Upper lobe of left lung (tissue), 6 donors: ENCODE data around the gene STK11IP. TPM values are rescaled to one million over a fixed set of nuclear protein-coding genes. Genes with fewer than 3 reads are reported as not detected.

Source experiments
- ATAC-seq, 2 donors: fragments of 200-7000 bp; cut with Tn5 transposase; one replicate each; pipeline ENCODE4 v1.9.1; 2022; ENCODE audit warnings: mild to moderate bottlenecking in 2 of 2, moderate library complexity in 2 of 2; ENCODE audit not compliant: low FRiP score in 2 of 2
- DNase-seq, 2 donors: peaks; one replicate each; pipeline ENCODE4 v3.0.0-alpha.2; 2019 to 2020
- H3K27ac ChIP-seq, 4 donors: fragments of 200-600 bp; sonication (generic); one replicate each; pipeline ENCODE4 v1.5.1; 2016 to 2019
- H3K27me3 ChIP-seq, 4 donors: fragments of 200-600 bp; sonication (generic); one replicate each; pipeline ENCODE4 v1.5.1; 2017 to 2019
- H3K36me3 ChIP-seq, 4 donors: fragments of 200-600 bp; sonication (generic); one replicate each; pipeline ENCODE4 v1.5.1; 2016 to 2019
- H3K4me1 ChIP-seq, 4 donors: fragments of 200-600 bp; sonication (generic); one replicate each; pipeline ENCODE4 v1.5.1; 2018 to 2019
- H3K4me3 ChIP-seq, 4 donors: fragments of 200-600 bp; sonication (generic); one replicate each; pipeline ENCODE4 v1.5.1; 2017 to 2019; ENCODE audit warnings: mild to moderate bottlenecking in 2 of 4, moderate library complexity in 1 of 4
- H3K9me3 ChIP-seq, 4 donors: fragments of 200-600 bp; sonication (generic); one replicate each; pipeline ENCODE4 v1.5.1; 2018 to 2019
- EP300 ChIP-seq, 4 donors: sonication (generic); formaldehyde crosslinking; IDR thresholded peaks; one replicate each; pipeline ENCODE4 v1.5.1; 2017; ENCODE audit warnings: antibody characterized with exemption in 4 of 4, control low read depth in 2 of 4
- POLR2A ChIP-seq, 4 donors: fragments of 450-650 bp; IDR thresholded peaks; one replicate each; pipeline ENCODE4 v1.5.1; 2016 to 2017; ENCODE audit warnings: antibody characterized with exemption in 4 of 4, mild to moderate bottlenecking in 2 of 4
- POLR2AphosphoS5 ChIP-seq, 2 donors: sonication (generic); formaldehyde crosslinking; IDR thresholded peaks; one replicate each; pipeline ENCODE4 v1.5.1; 2017; ENCODE audit warnings: antibody characterized with exemption in 2 of 2
- WGBS, 2 donors: methylation state at CpG; one replicate each; pipeline ENCODE4 v1.1.5; 2017 to 2018; 5-methylcytosine and 5-hydroxymethylcytosine counted together
- total RNA-seq, 6 donors: library from RNA; depleted of rRNA in 4 of 6; stranded (reverse); fragments of >200 nt in 4 of 6; gene quantifications; one replicate each; pipeline versions ENCODE4 v1.1.0 to v1.2.1, GENCODE V29; 2016 to 2021
- TF ChIP-seq, protein P1 (sequence below), 6 experiments: fragments of 450-650 bp in 4 of 6; fragments of 200-600 bp in 2 of 6; sonication (generic) in 2 of 6; IDR thresholded peaks; one replicate each; pipeline ENCODE4 v1.5.1; 2016 to 2019; ENCODE audit warnings: antibody characterized with exemption in 6 of 6
- donor health status: DM: no; HTN: no; CAD: no; lungs with moderate emphysema.
- donor health status: DM: no; HTN: yes; CAD: no; lungs with severe emphysema.

STK11IP gene
- total RNA-seq, 6 donors from 2014 or later: 16.0 to 77.5 (median 35.6) TPM

DNA sequence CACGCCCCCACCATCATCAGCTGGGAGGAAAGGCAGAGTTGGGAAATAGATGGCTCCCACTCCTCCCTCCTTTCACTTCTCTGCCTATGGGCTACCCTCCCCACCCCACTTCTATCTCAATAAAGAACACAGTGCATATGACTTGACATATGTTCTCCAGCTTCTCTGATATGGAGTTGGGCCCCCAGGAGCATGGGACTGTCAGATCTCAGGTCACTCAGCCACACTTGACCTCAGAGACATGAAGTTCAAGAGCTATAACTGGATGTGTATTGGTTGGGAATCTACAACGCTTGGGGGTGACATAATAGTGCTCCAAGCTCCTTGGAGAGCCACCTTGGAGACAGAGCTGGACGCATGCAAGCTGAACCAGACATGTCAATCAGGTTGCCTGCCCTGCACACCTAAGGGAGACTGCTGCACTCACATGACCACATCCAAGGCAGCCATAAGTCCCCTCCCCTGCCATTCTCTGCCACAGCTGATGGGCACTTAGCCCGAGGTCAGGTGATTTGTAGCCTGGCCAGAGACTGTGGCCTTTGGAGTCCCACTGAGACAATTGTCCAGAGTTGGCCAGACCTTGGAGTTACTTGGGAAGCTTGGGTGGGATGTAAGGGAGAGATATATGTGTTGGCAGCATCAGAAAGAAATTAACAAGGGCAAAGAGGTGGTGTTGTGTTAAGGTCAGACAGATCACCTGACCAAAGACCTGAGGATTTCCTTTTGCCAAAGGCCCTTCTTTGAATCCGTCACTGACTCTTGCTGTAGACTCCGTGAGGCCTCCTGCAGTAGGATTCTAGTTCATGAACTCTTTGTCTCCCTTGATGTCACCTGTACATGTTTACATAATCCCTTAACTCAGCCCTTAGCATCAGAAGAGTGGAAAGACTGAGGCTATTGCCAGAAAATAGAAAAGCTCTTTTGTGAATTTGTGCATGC, 21.8 kb upstream of the STK11IP start:
- Histone ChIP-seq H3K36me3 (no peaks in the 10 kb centered on the region), H3K4me1 (peaks cover 0 to 17% (median 5%) of the 10 kb centered on the region in 4 donors), H3K27ac (no peak overlapping the region), H3K27me3 (peaks cover 0 to 2% (median 0%) of the 10 kb centered on the region in 4 donors), H3K9me3 (no peaks in the 10 kb centered on the region), H3K4me3 (no peak overlapping the region)
- TF ChIP-seq EP300 (IDR thresholded peaks at IDR 0.05): no peak
- TF ChIP-seq, protein P1, sequence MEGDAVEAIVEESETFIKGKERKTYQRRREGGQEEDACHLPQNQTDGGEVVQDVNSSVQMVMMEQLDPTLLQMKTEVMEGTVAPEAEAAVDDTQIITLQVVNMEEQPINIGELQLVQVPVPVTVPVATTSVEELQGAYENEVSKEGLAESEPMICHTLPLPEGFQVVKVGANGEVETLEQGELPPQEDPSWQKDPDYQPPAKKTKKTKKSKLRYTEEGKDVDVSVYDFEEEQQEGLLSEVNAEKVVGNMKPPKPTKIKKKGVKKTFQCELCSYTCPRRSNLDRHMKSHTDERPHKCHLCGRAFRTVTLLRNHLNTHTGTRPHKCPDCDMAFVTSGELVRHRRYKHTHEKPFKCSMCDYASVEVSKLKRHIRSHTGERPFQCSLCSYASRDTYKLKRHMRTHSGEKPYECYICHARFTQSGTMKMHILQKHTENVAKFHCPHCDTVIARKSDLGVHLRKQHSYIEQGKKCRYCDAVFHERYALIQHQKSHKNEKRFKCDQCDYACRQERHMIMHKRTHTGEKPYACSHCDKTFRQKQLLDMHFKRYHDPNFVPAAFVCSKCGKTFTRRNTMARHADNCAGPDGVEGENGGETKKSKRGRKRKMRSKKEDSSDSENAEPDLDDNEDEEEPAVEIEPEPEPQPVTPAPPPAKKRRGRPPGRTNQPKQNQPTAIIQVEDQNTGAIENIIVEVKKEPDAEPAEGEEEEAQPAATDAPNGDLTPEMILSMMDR (IDR thresholded peaks at IDR 0.05): no peak
- no peak for TF ChIP-seq POLR2AphosphoS5 (IDR thresholded peaks at IDR 0.05)
- no peak for TF ChIP-seq POLR2A (IDR thresholded peaks at IDR 0.05)
- ATAC-seq (no peak), DNase-seq (no peak)
- WGBS, 2 donors: 77 to 78% methylated on average over 6 of the region's 6 CpGs

DNA sequence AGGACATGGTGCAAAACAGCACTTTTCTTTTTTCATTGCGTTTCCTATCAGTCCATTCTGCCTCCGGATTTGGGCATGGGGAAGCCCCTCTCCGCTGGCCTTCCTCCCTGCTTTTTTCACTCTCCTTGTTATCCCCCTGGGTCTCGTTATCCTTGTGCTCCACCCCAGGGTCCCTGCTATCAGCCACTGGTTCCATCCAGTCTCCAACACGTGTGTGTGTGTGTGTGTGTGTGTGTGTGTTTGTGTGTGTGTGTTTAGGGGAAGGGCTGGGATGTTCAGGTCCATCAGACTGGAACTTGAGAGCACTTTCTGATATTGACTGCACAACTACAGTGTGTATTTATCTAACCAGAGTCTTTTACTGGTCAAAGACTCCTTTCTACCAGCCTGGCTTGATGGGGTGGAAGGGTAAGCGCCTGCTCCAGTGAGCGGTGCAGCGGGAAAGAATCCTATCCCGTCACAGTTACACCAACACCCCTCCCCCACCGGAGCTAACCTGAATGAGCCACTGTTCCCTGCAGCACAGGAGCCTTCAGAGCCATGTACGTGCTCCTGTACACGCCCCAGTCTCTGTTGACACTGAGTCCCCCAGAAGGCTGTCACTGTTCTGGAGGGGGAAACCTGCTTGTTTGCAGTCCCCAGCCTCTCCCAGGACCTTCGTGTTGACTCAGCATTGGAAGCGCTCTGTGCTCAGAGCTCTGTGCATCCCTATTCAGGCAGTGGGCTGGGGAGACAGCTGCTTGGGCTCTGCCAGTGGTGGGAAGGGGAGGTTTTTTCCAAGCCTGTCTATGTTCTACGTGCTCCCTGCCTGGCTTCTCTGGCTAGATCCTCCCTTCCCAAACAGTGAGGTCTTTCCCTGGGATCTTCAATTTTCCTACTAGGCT, 20.9 kb upstream of the STK11IP start:
- WGBS, 2 donors: 28 to 39% methylated on average over 10 to 15 of the region's 15 CpGs
- peaks cover 0 to 7% (median under 1%) of the 10 kb centered on the region in 4 donors for H3K4me1 ChIP-seq
- H3K36me3 ChIP-seq: no peaks in the 10 kb centered on the region
- TF ChIP-seq POLR2A (IDR thresholded peaks at IDR 0.05): no peak
- TF ChIP-seq, protein P1 (IDR thresholded peaks at IDR 0.05): no peak
- no peak for TF ChIP-seq POLR2AphosphoS5 (IDR thresholded peaks at IDR 0.05)
- no peak for TF ChIP-seq EP300 (IDR thresholded peaks at IDR 0.05)
- H3K27ac ChIP-seq: no peak overlapping the region
- DNase-seq: no peak
- no peaks in the 10 kb centered on the region for H3K9me3 ChIP-seq
- H3K27me3 ChIP-seq: no peaks in the 10 kb centered on the region
- no peak overlapping the region for H3K4me3 ChIP-seq
- ATAC-seq: no peak

DNA sequence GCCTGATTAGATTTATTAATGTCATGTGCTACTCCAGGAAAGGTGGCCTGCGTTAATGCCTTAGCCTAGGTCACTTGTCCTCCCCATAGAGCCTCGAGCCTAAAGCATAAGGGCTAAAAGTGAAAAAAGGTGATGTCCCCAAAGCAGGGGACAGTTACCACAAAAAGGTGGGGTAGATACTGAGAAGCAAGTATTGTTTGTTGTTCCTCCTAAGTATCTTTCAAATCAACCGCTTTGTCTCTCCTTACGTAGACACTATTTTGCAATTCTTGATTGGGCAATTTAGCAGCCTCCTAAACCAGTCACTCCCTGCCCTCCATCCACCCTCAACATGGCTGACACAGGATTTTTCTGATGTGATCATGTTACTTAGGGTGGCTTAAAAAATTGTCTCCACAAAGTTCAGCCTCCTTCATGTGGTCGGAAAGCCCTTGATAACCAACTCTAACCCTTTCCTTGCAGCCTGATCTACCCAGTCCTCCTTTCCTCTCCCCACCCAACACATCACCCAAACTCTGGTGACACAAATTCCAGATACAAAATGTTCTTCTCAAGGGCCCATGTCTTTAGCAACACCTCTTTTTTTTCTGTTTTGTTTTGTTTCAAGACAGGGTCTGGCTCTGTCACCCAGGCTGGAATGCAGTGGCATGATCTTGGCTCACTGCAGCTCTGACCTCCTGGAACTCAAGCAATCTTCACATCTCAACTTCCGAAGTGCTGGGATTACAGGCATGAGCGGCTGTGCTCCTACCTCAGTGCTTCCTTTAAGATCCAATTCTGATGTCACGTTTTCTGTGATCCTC, 18.6 kb upstream of the STK11IP start:
- no peak for DNase-seq
- 55 to 59% methylated on average over 8 of the region's 8 CpGs for WGBS, 2 donors

DNA sequence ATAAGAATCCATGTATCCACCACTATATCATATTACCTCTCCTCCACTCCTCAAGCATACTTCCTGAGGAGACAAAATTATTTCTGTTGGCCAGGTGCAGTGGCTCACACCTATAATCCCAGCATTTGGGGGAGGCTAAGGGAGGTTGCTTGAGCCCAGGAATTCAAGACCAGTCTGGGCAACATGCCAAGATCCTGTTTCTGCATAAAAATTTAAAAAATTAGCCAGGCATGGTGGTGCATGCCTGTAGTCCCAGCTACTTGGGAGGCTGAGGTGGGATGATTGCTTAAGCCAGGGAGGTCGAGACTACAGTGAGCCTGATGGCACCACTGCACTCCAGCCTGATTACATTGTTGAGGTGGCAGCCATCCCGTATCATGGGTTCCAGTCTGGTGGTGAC, 16.3 kb upstream of the STK11IP start:
- DNase-seq (no peak), ATAC-seq (no peak)
- WGBS, 2 donors: 68 to 75% methylated on average over 2 of the region's 2 CpGs
- no peak overlapping the region for H3K4me3 ChIP-seq
- no peaks in the 10 kb centered on the region for H3K36me3 ChIP-seq
- TF ChIP-seq POLR2A (IDR thresholded peaks at IDR 0.05) (no peak), EP300 (IDR thresholded peaks at IDR 0.05) (no peak), POLR2AphosphoS5 (IDR thresholded peaks at IDR 0.05) (no peak)
- TF ChIP-seq, protein P1 (IDR thresholded peaks at IDR 0.05): no peak
- no peak overlapping the region for H3K27ac ChIP-seq
- peaks cover 0 to 6% (median 0%) of the 10 kb centered on the region in 4 donors for H3K4me1 ChIP-seq
- no peaks in the 10 kb centered on the region for H3K27me3 ChIP-seq
- no peaks in the 10 kb centered on the region for H3K9me3 ChIP-seq

More for the DNA sequence above, 18.6 kb upstream of the STK11IP start:
- Histone ChIP-seq H3K27me3 (no peaks in the 10 kb centered on the region), H3K9me3 (no peaks in the 10 kb centered on the region), H3K4me1 (peaks cover 0 to 6% (median 0%) of the 10 kb centered on the region in 4 donors), H3K27ac (peak overlapping the region; percentile 32 to 61 (median 40)), H3K4me3 (no peak overlapping the region), H3K36me3 (no peaks in the 10 kb centered on the region)
- no peak for TF ChIP-seq POLR2A (IDR thresholded peaks at IDR 0.05)
- TF ChIP-seq POLR2AphosphoS5 (IDR thresholded peaks at IDR 0.05): peak in 1 of 2 donors; percentile 53
- ATAC-seq: no peak
